Measurements from ENCODE around the gene GYPE.
"Not testable (repeated sequence)": the region's sequence is repeated elsewhere in the genome, so short reads cannot be mapped to it uniquely, and the experiment has no call there.

Gene GYPE

DNA sequence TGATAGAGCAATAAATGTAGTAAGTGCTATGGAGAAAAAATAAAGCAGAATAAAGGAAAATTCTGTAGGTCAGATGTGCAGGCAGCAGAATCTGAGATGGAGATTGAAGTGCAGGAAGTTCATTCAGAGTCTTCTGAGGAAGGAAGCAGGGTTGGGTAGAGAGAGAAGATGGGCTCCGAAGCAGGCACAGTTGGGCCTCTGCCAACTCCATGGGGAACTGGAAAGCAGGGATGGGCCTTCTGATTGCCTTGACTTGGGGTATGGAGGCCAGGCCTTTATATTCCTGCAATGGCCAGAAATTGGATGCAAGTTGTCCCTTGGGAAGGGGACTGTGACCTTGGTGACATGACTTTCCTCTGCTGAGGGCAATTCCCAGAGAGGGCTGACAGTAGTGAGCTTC is 42.6 kb downstream of the GYPE start:
- not testable (repeated sequence) for DNase-seq

DNA sequence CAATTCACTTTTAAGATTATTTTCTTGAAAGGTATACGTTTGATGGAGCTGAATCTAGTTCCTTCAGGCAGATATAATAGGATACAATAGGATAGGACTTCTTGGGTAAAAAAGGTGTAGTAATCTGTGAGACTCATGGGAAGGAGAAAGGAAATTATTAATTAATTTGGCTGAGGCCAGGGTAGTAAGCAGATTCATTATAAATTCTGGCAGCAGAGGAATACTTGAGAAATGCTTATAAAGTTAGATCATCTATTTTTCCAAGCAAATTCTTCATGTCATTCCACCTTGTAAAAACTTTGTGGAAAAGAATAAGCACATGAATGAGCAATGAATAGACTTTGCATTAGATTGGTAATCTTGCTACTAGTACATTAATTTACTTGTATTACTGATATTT is 46.9 kb downstream of the GYPE start:
- no peak for DNase-seq

DNA sequence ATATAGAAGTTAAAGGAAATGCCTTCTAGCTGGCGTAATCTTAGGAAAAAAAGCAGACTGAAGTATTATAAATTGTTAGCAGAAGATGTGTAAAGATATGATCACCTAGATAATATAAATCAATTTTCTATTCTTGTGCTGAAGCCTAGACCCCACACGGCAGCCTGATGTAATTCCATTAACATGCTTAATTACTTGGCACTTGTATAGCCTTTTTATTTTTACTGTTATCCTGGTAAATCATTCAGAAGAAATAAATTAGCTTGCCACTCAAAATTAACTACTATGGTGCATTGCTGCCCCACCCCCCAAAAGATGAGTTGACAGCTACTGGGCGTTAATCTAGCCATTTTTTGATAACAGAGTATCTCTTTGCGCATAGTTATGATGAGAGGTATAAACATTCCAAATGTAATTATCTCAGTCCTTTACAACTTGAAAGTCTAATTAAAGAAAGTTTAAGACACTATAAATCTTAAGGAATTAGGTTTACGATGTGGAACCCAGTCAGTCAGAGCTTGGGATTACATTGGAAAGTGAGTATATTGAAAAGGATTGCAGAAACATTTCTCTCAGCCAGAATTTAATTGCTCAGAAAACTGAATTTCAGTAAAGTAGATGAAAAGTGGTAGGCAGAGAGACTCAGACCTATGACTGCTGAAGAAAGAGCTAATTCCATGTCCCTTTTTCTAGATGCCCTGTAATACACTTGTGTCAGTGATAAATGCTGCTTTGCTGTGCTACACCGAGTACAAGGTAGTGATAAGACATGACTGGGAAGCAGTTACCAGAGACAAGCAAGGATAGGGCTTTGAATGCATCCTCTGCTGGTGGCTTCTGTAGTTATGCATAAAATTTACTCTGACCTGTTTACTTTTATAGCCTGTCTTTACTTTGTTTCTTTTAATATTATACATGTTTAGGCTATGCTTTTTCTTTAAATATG is 47.7 kb downstream of the GYPE start:
- DNase-seq: not testable (repeated sequence)

DNA sequence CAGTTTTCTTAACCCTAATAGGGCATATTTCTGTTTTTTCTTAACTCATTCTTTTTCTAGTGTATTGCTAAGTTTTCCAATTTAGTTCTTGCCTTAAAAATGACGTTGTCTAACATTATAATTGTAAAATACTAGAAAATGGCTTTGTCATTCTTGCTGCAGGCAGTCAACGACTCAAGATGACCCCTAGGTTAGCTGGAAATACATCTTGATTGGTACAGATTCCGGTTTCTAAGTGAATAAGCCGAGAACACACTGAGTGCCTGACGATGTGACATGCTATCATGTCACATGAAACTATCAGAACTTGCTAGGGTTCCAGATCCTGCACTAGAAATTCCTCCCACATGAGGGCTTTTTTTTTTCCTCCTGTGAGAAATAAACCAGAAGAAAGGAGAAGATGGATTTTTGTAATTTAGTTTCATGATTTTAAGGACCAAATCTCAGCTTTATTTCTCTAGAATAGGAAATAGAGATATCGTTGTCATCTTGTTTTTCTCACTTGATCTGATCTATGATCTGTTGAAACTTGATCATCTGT is 49.3 kb downstream of the GYPE start:
- DNase-seq: not testable (repeated sequence)

DNA sequence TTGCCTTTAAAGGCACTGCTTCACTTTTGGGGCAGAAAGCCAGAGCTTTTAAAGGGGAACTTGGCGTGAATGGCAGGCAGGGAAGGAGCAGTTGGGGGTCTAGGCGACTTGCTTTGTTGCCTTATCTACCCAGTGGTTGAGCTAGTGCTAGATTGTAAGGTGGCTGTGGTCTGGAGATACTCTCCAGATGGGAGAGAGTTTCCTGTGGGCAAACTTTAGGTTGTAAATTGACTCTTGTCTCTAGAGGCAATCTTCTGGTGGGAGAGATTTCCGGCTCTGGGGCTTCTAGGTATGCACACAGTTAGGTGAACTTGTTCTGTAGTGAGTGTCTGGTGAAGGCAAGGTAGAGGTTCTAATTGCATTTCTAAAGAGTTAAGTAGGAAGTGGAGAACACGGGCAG is 50.7 kb downstream of the GYPE start:
- not testable (repeated sequence) for DNase-seq

DNA sequence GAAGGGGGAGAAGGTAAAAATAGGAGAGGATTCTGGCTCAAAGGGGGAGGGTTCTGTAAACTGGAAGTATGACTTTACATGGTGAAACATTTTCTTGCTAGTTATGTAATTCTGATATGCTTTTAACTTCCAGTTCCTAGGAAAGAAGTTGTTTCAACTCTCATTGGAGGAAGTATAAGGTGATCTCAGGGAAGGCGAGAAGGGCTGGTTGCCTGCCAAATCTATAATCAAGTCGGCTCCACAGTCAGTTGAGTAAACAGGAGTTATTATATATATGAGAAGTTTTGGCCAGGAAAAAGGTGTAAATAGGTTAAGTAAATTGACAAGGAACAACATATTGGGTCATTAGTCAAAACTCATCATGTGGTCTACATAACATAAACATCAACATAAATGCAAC is 56.1 kb downstream of the GYPE start:
- DNase-seq: not testable (repeated sequence)

DNA sequence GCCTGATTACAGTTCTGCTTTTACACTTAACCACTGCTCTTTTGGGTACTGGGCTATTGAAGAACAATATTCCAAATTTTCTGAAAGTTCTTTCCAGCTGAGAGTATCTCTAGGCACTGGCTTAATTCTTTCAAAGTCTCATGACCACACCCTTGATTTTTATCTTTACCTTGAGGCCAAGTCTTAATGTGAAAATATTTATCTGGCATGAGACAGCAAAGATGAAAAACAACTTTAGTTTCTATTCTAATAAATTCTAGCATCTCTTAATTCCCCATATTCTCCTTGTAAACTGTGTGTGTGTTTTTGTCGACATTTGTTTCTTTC is 61.9 kb downstream of the GYPE start:
- not testable (repeated sequence) for DNase-seq

DNA sequence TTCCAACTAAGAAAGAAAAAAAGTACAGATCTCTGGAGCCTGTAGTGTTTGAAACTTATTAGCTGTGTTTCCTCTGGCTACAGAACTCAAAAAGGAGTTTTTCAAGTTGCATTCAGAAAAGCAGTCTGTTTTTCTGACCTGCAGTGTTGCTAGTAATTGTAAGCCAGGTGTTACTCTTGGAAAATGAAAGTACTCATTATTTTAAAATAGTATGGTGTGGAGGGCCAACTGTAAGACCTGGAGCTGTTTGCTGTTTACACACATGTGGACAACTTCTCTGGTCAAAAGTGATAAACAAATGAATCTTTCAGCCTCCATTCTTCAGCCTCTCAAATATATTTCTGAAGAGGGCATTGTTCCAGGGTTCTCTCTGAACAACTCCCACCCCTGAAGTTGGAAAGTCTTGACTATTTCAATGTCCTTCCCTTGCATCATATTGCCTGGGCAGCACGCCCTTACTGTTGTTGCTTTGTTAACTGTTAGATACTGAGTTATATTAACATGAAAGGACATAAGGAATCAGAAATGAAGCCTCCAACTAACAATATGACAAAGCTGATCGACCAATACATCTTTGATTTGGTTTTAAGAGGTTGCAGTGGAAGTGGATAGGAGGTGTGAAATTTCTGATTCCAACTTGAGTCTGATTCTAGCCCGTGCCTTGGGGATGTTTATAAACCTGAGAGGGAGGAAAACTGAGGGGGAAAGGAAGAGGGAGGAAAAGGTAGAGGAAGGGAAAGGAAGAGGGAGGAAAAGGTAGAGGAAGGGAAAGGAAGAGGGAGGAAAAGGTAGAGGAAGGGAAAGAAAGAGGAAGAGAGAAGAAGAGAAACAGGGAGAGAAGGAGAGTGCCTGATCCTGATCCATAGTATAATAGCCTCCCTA is 62.5 kb downstream of the GYPE start:
- not testable (repeated sequence) for DNase-seq

DNA sequence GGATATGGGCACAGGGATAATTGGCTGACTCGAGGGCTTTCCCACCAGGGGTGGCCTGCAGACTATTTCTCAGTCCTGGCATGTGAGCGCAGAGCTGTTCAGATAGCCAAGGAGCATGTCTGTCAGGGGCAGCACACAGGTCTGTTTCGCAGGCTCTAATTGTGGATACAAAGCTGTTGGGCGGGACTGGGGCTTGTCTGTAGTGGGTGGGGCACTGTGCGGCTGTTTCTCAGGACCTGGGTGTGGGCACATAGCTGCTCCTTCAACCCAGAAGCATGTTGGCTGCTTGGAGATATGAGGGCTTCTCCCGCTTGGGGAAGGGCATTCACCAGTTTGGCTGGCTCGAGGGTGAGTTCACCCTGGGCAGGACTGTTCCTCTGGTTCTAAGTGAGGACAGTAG is 65.9 kb downstream of the GYPE start:
- DNase-seq: not testable (repeated sequence)

DNA sequence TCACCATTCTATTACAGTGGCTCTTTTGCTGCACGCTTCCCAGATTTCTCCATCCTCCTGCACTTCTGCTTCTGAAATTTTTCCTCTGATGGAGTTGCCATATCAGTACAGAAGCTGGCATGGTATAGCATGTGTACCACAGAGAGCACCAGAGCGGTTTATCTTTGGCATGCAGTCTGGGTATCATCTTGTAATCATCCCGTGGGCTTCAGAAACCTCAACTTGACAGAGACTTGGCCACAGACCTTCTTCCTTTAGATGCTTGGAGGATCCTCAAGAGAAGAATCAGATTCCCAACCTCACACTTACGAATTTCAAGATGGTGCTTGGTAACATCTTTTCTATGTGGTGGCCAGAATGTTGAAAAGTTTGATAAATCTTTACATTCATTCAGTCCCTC is 71.2 kb downstream of the GYPE start:
- not testable (repeated sequence) for DNase-seq

DNA sequence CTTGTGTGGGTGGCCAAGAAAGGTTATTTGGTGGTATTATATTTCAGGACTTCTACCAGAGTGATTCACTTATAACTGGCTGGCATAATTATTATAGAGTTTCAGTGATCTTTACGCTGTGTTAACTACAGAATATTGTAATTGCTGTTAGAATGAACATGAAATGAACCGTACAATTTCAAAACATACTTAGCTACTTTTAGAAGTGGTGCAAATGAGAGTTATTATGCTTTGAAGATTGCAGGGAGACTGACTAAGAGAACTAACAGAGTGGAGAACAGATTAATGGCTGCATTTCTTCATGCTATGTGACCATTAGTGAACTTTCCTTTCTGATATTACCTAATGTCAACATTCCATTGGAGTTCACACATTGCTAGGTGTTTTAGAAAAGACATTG is 71.7 kb downstream of the GYPE start:
- DNase-seq: not testable (repeated sequence)

DNA sequence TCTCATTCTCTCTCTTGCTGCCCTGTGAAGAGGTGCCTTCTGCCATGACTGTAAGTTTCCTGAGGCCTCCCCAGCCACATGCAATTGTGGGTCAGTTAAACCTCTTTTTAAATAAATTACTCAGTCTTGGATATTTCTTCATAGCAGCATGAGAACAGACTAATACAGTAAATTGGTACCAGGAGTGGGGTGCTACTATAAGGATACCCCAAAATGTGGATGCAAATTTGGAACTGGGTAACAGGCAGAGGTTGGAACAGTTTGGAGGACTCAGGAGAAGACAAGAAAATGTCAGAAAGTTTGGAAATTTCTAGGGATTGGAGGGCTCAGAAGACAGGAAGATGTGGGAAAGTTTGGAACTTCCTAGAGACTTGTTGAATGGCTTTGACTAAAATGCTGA is 74.8 kb downstream of the GYPE start:
- DNase-seq: not testable (repeated sequence)

DNA sequence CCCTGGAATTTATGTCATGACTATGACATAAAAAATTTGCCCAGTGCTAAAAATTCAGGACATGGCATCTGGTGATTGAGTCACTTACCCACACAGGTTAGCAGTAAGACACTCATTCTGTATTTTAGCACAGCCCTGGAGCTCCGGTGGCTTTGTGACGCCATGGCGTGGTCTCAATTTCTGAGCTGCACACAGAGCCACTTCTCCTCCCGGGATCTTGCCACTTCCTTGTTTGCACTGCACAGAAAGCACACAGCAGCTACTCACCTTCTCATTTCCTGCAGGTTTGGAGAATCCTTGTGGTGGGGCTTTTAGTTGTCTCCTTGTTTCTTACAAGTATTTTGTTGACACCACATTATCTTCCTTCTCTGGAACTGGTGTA is 76.1 kb downstream of the GYPE start:
- not testable (repeated sequence) for DNase-seq
